HG03571 (cell line): ENCODE measurements around the gene DNAJC15.

Experiments
- ATAC-seq: cut with Tn5 transposase; IDR thresholded peaks from one replicate; pipeline ENCODE4 v1.9.1; 2021; ENCODE audit not compliant: unreplicated experiment

The DNAJC15 gene

DNA sequence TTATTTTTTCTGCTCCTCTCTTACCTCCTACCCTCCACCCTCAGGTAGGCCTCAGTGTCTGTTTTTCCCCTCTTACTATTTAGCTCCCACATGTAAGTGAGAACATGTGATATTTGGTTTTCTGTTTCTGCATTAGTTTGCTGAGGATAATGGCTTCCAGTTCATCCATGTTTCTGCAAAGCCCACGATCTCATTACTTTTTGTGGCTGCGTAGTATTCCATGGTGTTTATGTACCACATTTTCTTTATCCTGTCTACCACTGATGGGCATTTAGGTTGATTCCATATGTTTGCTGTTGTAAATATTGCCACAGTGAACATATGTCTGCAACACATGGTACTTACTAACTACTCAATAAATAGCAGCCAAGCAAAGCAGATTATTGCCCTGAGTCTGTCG lies 56.8 kb downstream of the DNAJC15 start:
- ATAC-seq: no peak

DNA sequence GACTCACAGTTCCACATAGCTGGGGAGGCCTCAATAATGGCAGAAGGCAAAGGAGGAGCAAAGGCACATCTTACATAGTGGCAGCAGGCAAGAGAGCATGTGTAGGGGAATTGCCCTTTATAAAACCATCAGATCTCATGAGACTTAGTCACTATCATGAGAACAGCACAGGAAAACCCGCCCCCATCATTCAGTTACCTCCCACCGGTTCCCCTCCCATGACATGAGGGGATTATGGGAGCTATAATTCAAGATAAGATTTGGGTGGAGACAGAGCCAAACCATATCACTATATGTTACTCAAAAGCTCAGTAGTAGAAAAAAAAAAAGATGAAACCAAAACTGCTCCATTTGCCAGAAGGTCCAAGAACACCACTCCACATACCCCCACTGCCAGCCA lies 58.5 kb downstream of the DNAJC15 start:
- ATAC-seq: no peak

GRCh38 chr13:43083750-43084149 lies 60.4 kb downstream of the DNAJC15 start:
- ATAC-seq: no peak

- no peak for ATAC-seq
Measured at GRCh38 chr13:43085545-43085944, 62.2 kb downstream of the DNAJC15 start.

GRCh38 chr13:43086181-43086580 lies 62.8 kb downstream of the DNAJC15 start:
- ATAC-seq: no peak

DNA sequence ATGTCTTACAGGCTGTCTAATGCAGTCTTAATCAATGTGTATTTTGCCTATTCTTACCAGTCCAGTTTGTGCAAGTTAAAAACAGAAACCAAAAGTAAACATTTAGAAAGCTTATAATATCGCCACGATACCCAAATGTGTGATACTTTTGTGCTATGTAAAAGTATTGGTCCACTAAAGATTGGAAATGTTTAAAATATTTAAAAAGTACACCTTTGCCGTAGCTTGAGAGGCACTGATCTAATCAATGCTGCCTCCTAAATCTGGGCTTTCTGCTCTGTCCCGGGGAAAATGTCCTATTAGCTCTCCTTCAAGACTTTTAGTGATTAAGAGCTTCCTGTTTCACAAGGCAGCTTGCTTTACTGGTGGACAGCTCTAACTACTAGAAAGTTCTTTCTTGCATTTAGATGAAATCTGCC lies 64.7 kb downstream of the DNAJC15 start:
- no peak for ATAC-seq

DNA sequence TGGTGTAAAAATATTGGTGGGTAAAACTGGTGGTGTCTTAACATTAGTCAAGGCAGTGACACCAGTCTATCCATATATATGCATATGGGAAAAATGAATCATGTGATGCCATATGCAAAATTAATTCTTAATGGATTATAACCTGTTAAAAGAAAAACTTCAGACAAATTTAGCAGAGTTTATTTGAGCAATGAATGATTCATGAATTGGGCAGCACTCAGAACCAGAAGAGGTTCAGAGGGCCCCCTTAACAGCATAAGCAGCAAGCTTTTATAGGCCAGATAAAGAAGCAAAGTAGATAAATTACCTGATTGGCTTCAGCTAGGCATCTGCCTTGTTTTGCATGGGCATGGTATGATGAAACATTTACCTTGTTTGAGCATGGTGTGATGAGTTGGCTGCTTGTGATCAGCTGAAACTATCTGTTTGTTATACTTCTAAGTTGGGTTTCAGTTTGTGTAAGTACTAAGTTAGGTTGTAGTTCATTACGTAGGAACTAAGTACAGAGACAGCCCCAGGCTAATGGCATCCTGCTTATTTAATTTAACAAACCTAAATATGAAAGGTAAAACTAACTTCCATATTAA lies 66.6 kb downstream of the DNAJC15 start:
- no peak for ATAC-seq

- ATAC-seq: peak; percentile 75
Measured at GRCh38 chr13:43094901-43095300, 71.5 kb downstream of the DNAJC15 start.

GRCh38 chr13:43095771-43096719 lies 72.7 kb downstream of the DNAJC15 start:
- ATAC-seq: no peak

DNA sequence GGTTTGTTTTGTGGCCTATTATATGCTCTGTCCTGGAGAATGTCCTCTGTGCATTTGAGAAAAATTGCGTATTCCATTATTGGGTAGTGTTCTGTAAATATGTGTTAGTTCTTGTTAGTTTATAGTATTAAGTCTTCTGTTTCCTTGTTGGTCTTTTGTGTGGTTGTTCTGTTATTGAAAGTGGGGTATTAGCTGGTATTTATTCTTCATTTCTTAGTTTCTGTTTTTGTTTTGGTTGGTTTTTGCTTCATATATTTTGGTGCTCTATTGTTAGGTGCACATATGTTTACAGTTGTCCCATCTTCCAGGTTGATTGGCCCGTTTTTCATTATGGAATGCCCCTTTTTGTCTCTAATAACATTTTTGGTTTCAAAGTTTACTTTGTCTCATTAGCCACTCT lies 77.3 kb downstream of the DNAJC15 start:
- no peak for ATAC-seq

DNA sequence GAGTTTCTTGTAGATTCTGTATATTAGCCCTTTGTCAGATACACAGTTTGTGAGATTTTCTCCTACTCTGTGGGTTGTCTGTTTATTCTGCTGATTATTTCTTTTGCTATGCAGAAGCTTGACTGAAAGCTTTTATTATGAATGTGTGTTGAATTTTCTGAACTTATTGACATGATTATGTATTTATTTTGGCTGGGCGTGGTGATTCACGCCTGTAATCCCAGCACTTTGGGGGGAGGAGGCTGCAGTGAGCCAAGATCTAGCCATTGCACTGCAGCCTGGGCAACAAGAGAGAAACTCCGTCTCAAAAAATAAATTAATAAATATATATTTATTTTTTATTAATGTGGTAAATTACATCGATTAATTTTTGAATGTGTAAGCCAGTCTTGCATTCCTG lies 78.9 kb downstream of the DNAJC15 start:
- no peak for ATAC-seq

DNA sequence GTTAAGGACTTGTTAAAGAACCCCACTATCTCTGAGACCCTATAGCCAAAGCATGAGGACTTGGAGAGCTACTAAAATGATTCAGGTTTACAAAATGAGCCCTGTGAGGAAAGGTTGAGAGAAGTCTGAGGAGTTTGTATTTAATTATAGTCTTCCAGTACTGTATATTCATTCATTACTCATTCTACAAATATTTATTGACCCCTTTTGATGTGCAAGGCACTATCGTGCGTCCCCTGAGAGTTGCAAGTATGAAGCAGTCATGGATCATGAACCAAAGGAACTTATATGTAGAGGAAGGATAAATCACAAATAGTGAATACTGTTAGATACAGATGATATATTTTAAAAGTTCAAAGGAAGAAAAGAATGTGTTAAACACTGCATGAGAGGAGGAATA lies 84.4 kb downstream of the DNAJC15 start:
- no peak for ATAC-seq

DNA sequence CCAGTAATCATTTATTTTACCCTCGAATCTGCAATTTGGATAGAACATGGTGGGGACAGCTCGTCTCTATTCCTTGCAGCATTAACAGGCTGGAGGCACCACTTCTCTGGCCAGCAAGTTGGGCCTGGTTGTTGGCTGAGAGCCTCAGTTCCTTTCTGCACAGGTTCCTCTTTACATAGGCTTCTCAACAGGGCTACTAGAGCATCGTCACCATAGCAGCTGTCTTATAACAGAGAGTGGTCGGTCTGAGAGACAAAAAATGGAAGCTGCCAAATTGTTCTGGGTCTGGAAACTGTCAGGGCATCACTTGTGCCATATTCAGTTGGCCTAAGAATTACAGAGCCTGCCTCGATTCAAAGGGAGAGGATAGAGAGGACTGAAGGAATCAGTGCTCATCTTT lies 86.7 kb downstream of the DNAJC15 start:
- ATAC-seq: no peak

DNA sequence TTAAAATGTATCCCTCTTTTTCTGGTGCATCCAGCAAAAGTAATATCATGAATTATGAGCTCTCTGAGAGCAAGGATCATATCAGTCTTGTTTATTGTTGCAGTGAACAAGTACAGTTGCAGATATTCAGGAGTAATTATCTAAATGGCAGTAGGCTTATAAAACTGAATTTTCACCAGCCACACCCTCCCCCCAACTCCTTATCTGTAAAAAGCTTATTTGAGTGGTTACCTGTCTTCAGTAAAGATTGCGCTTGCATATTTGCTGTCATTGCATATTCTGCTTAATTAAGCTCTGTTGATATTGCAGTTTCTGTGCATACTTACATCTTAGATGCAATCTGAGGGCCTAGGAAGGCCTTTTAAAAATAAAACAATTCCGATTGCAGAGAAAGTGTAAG lies 87.3 kb downstream of the DNAJC15 start:
- ATAC-seq: no peak

- no peak for ATAC-seq
Measured at GRCh38 chr13:43111559-43112400, 88.4 kb downstream of the DNAJC15 start.

- no peak for ATAC-seq
Measured at GRCh38 chr13:43113603-43114002, 90.2 kb downstream of the DNAJC15 start.

DNA sequence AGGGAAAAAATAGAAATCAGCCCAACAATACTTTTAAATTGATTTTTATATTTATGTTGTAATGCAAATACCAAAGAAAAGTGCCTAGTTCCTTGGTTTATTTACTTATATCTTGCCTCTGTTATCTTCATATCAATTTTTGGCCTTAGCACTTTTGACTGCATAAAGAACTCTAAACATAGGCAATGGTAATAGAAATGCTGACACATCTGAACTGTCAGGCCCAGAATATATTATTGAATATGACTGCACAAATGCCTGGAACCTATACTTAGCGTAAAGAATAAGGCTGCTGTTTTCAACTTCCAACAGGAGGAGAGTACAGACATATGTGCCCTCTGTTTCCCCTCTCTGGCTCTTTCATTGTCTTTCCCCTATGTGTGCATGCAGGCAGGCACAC lies 91.1 kb downstream of the DNAJC15 start:
- ATAC-seq: no peak

- no peak for ATAC-seq
Measured at GRCh38 chr13:43115141-43115540, 91.8 kb downstream of the DNAJC15 start.

GRCh38 chr13:43116242-43116641 lies 92.9 kb downstream of the DNAJC15 start:
- ATAC-seq: no peak

DNA sequence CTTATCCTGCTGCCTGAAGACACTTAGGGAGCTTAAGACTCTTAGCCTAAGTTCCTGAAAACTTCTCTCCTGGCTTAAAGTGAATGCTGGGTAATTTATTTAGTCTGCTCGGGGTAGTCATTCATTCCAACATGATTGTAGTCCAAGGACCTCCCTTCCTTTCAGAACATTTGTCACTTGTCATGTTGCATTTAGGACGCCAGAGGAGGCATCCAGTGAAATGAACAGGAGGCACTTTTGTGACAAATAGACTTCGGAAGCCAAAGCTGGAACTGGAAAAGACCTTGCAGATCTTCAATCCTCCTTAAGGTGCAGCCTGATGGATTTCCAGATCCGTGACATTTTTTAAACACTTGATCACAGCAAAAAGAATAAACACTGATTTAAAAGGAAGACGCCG lies 95.1 kb downstream of the DNAJC15 start:
- no peak for ATAC-seq

GRCh38 chr13:43119206-43119605 lies 95.8 kb downstream of the DNAJC15 start:
- ATAC-seq: no peak

DNA sequence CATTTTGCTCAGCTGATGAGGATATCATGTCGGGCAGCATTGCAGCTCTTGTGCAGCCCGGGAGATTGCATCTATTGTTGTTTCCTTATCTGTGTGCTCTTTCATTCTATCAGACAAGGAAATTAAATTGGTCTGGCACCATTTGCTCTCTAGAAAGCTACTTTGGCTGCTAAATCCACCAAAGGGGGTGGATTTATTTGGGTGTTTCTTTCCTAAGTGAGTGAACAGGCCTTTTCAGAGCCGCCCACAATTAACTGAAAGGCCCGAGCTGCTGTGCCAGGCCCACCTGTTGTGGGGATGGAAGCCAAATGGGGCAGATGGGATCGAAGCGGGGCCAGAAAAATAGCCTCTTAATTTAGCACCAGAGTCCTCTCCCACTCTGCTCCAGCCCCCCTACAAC lies 99.4 kb downstream of the DNAJC15 start:
- ATAC-seq: no peak
